ENCODE data around the gene ERC2. TPM values are rescaled to one million over a fixed set of nuclear protein-coding genes. Genes with fewer than 3 reads are reported as not detected.

Gene ERC2
- total RNA-seq, 1 donor from 2014 or later: 32.5 TPM

- H3K4me3 Mint-ChIP-seq (ENCODE audit: low read depth): no peak overlapping the region
- no peaks in the 10 kb centered on the region for H3K9me3 Mint-ChIP-seq (ENCODE audit: low read depth)
- no peak for DNase-seq (ENCODE audit: low spot score, unreplicated experiment)
- H3K27ac Mint-ChIP-seq: no peak overlapping the region
- H3K27me3 Mint-ChIP-seq: peaks cover 7% of the 10 kb centered on the region
- H3K4me1 Mint-ChIP-seq (ENCODE audit: low read depth): no peaks in the 10 kb centered on the region
- no peak for TF ChIP-seq CTCF (IDR thresholded peaks at IDR 0.05; ENCODE audit: unreplicated experiment)
- no peaks in the 10 kb centered on the region for H3K36me3 Mint-ChIP-seq (ENCODE audit: insufficient read depth)
Observed at GRCh38 chr3:55647670-55648069, 820.6 kb downstream of the ERC2 start.

DNA sequence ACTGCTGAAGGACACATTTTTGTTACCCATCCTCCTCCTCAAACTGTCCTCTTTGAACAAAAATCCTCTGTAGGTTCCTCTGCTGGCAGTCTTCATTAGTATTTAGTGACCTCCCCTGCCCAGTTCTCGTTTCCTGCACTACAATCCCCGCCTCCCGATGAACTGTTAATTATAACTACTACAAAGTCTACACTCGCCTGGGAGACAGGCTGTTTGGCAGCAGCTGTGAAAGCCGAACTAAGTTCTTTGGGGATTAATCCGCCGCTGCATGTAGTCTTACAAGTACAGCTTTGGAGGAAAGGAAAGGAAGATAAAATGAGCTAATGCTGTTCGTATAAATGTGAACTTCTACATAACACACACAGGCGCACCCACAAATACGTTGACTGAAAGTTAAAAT, 821.2 kb downstream of the ERC2 start:
- Mint-ChIP-seq H3K9me3 (ENCODE audit: low read depth) (no peaks in the 10 kb centered on the region), H3K4me1 (ENCODE audit: low read depth) (no peaks in the 10 kb centered on the region), H3K27me3 (peaks cover 7% of the 10 kb centered on the region)

GRCh38 chr3:55646121-55646520, 822.1 kb downstream of the ERC2 start:
- Mint-ChIP-seq H3K27me3 (peaks cover 7% of the 10 kb centered on the region), H3K27ac (no peak overlapping the region), H3K9me3 (ENCODE audit: low read depth) (no peaks in the 10 kb centered on the region), H3K36me3 (ENCODE audit: insufficient read depth) (no peaks in the 10 kb centered on the region), H3K4me3 (ENCODE audit: low read depth) (no peak overlapping the region), H3K4me1 (ENCODE audit: low read depth) (no peaks in the 10 kb centered on the region)
- DNase-seq (ENCODE audit: low spot score, unreplicated experiment): no peak
- TF ChIP-seq CTCF (IDR thresholded peaks at IDR 0.05; ENCODE audit: unreplicated experiment): no peak

More for the DNA sequence above, 821.2 kb downstream of the ERC2 start:
- DNase-seq (ENCODE audit: low spot score, unreplicated experiment): no peak
- Mint-ChIP-seq H3K4me3 (ENCODE audit: low read depth) (no peak overlapping the region), H3K36me3 (ENCODE audit: insufficient read depth) (no peaks in the 10 kb centered on the region), H3K27ac (no peak overlapping the region)
- no peak for TF ChIP-seq CTCF (IDR thresholded peaks at IDR 0.05; ENCODE audit: unreplicated experiment)

DNA sequence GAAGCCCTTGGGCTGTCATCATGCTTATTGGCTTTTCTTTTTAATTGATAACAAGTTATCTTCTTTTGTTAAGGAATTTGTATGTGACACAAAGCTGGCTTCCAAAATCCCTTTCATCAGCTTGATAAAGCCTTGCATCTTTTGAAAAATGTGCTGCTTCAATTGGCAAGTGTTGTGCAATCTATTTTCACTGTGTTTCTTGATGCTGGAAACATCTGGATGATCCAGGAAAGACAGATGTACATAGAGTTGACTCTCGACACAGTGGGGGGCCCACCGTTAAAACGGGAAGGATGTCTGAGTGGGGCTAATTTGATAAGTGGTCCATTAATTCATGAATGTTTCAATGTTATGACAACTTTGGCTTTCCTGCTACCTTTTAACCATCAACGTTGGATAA, 822.8 kb downstream of the ERC2 start:
- TF ChIP-seq CTCF (IDR thresholded peaks at IDR 0.05; ENCODE audit: unreplicated experiment): no peak
- H3K27me3 Mint-ChIP-seq: peaks cover 7% of the 10 kb centered on the region
- H3K27ac Mint-ChIP-seq: no peak overlapping the region
- no peak overlapping the region for H3K4me3 Mint-ChIP-seq (ENCODE audit: low read depth)
- H3K9me3 Mint-ChIP-seq (ENCODE audit: low read depth): no peaks in the 10 kb centered on the region
- H3K36me3 Mint-ChIP-seq (ENCODE audit: insufficient read depth): no peaks in the 10 kb centered on the region
- DNase-seq (ENCODE audit: low spot score, unreplicated experiment): no peak
- H3K4me1 Mint-ChIP-seq (ENCODE audit: low read depth): no peaks in the 10 kb centered on the region

DNA sequence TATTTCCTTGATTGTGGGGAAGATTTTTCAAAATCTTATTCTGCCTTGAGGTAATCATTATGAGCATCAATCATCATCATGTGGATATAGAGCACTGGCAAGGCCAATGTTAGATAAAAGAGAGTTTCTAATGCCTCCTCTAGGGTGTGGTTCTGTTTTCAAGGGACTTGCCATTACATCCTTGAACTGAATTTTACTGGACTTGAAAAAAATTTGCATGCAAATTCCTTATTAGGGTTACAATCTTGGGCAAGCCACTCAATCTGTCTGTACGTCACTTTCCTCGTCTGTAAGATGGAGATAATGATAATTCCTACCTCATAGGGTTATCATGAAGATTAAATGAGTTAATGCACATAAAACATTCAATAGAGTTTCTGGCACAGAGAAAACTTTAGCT, 825.0 kb downstream of the ERC2 start:
- H3K27ac Mint-ChIP-seq: no peak overlapping the region
- H3K4me3 Mint-ChIP-seq (ENCODE audit: low read depth): no peak overlapping the region
- H3K4me1 Mint-ChIP-seq (ENCODE audit: low read depth): peaks cover 5% of the 10 kb centered on the region
- no peak for DNase-seq (ENCODE audit: low spot score, unreplicated experiment)
- no peaks in the 10 kb centered on the region for H3K36me3 Mint-ChIP-seq (ENCODE audit: insufficient read depth)
- TF ChIP-seq CTCF (IDR thresholded peaks at IDR 0.05; ENCODE audit: unreplicated experiment): no peak
- H3K27me3 Mint-ChIP-seq: peaks cover 3% of the 10 kb centered on the region
- no peaks in the 10 kb centered on the region for H3K9me3 Mint-ChIP-seq (ENCODE audit: low read depth)
